MM.1S (cell line): Measurements from ENCODE around the gene CCDC192.
"Not testable (repeated sequence)": the region's sequence is repeated elsewhere in the genome, so short reads cannot be mapped to it uniquely, and the experiment has no call there.

ENCODE experiments used
- DNase-seq: peaks from one replicate; pipeline ENCODE4 v3.0.0-alpha.2; 2015
- H2AFZ ChIP-seq: fragments of 300-600 bp; sonication (generic); 2 replicates; pipeline ENCODE4 v1.6.0; 2016; ENCODE audit warnings: antibody characterized with exemption, low read length
- H3F3A ChIP-seq: fragments of 300-600 bp; sonication (generic); 2 replicates; pipeline ENCODE4 v1.6.1; 2016; ENCODE audit warnings: mild to moderate bottlenecking, antibody characterized with exemption, low read length, moderate library complexity, mixed read lengths; ENCODE audit not compliant: insufficient read depth
- H3K27ac ChIP-seq: fragments of 300-600 bp; sonication (generic); 2 replicates; pipeline ENCODE4 v1.5.1; 2016; ENCODE audit warnings: mild to moderate bottlenecking, low read length
- H3K27me3 ChIP-seq: fragments of 300-600 bp; sonication (generic); replicated peaks from 2 replicates; pipeline ENCODE4 v1.6.0; 2016; ENCODE audit warnings: low read length; ENCODE audit not compliant: insufficient read depth
- H3K36me3 ChIP-seq: fragments of 300-600 bp; sonication (generic); replicated peaks from 2 replicates; pipeline ENCODE4 v1.6.1; 2016; ENCODE audit warnings: mild to moderate bottlenecking, low read length, mixed read lengths; ENCODE audit not compliant: insufficient read depth
- H3K4me1 ChIP-seq: fragments of 300-600 bp; sonication (generic); 2 replicates; pipeline ENCODE4 v1.6.1; 2016; ENCODE audit warnings: low read length, mixed read lengths
- H3K4me2 ChIP-seq: fragments of 300-600 bp; sonication (generic); 2 replicates; pipeline ENCODE4 v1.6.0; 2016; ENCODE audit warnings: low read depth, low read length
- H3K4me3 ChIP-seq: fragments of 300-600 bp; sonication (generic); 2 replicates; pipeline ENCODE4 v1.5.1; 2016; ENCODE audit warnings: low read length, mixed read lengths
- H3K79me2 ChIP-seq: fragments of 300-600 bp; sonication (generic); 2 replicates; pipeline ENCODE4 v1.6.1; 2016; ENCODE audit warnings: mixed run types, low read length, mixed read lengths
- H3K9ac ChIP-seq: fragments of 300-600 bp; sonication (generic); 2 replicates; pipeline ENCODE4 v1.6.1; 2016; ENCODE audit warnings: low read length, mixed read lengths
- H3K9me2 ChIP-seq: fragments of 300-600 bp; sonication (generic); replicated peaks from 2 replicates; pipeline ENCODE4 v1.6.1; 2016; ENCODE audit warnings: mild to moderate bottlenecking, low read length, mixed read lengths; ENCODE audit not compliant: insufficient read depth
- H3K9me3 ChIP-seq: fragments of 300-600 bp; sonication (generic); replicated peaks from 2 replicates; pipeline ENCODE4 v1.6.1; 2016; ENCODE audit warnings: mild to moderate bottlenecking, low read length, mixed read lengths; ENCODE audit not compliant: insufficient read depth
- H4K20me1 ChIP-seq: fragments of 300-600 bp; sonication (generic); 2 replicates; pipeline ENCODE4 v1.6.1; 2016; ENCODE audit warnings: mild to moderate bottlenecking, low read length, moderate library complexity, mixed read lengths; ENCODE audit not compliant: insufficient read depth
- CTCF ChIP-seq: fragments of 300-600 bp; sonication (generic); IDR thresholded peaks from 2 replicates; pipeline ENCODE4 v1.5.1; 2016; ENCODE audit warnings: antibody characterized with exemption, low read length, mixed read lengths
- EZH2 ChIP-seq: fragments of 300-600 bp; sonication (generic); optimal IDR thresholded peaks from 2 replicates; pipeline ENCODE3; 2017; ENCODE audit warnings: low read depth, mild to moderate bottlenecking, antibody characterized with exemption, low read length, mixed read lengths
- EZH2phosphoT487 ChIP-seq: fragments of 300-600 bp; sonication (generic); IDR thresholded peaks from 2 replicates; pipeline ENCODE4 v1.6.1; 2018; ENCODE audit warnings: antibody characterized with exemption, low read length

Gene CCDC192

DNA sequence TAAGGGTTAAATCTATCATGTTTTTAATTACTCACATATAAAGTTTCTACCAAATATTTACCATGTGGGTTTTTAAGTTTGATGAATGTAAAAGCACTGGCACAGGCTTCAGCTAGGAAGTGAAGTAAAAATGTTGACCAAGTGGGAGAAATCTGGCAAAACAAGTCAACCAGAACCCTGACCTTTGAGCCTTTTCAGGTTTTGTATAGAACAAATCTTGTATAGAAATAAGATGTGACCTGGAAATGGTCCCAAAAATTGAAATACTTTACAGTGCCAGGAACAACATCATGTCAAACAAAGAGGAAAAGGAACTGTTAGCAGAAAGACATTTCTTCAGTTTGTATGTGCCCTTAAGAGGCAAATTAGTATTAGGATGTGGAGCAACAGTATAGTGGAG lies 137.6 kb downstream of the CCDC192 start:
- no peak overlapping the region for H3K4me2 ChIP-seq
- no peak overlapping the region for H2AFZ ChIP-seq
- H3K9ac ChIP-seq, result no peak overlapping the region
- H3K79me2 ChIP-seq, result no peaks in the 10 kb centered on the region
- H3K27ac ChIP-seq, result no peak overlapping the region
- no peaks in the 10 kb centered on the region for H3K9me2 ChIP-seq
- H3K27me3 ChIP-seq, result no peaks in the 10 kb centered on the region
- TF ChIP-seq CTCF (no peak), EZH2 (no peak), EZH2phosphoT487 (no peak)
- no peaks in the 10 kb centered on the region for H3F3A ChIP-seq
- DNase-seq, result no peak
- no peaks in the 10 kb centered on the region for H3K4me1 ChIP-seq
- no peaks in the 10 kb centered on the region for H3K36me3 ChIP-seq
- no peak overlapping the region for H3K4me3 ChIP-seq
- H3K9me3 ChIP-seq, result no peaks in the 10 kb centered on the region
- no peaks in the 10 kb centered on the region for H4K20me1 ChIP-seq

DNA sequence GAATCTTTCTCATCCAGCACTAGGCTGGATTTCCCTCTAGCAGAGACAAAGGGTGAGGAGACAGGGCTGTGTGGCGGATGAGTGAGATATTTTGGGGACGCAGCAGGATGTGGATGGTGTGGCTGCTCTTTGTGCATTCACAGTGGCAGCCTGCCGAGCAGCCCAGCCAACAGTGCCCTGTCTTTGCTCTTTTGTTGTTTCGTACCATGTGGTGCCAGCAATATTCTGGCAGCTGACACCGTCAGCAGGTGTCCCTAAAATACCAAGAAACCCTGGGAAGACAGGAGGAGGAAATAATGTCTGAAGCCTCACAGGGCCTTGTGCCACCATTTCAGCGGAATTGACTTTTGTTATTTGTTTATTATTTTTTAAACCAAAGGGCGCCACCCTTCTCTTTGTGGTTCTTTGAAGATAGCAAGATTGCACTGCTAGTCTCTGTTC lies 141.4 kb downstream of the CCDC192 start:
- DNase-seq, result no peak
- Histone ChIP-seq H3K9ac (no peak overlapping the region), H3K9me2 (no peaks in the 10 kb centered on the region), H4K20me1 (no peaks in the 10 kb centered on the region), H3K4me2 (no peak overlapping the region), H2AFZ (no peak overlapping the region), H3K9me3 (no peaks in the 10 kb centered on the region), H3K27me3 (no peaks in the 10 kb centered on the region), H3K4me3 (no peak overlapping the region), H3K36me3 (no peaks in the 10 kb centered on the region), H3K4me1 (no peaks in the 10 kb centered on the region), H3F3A (no peaks in the 10 kb centered on the region), H3K79me2 (no peaks in the 10 kb centered on the region), H3K27ac (no peak overlapping the region)
- TF ChIP-seq CTCF (no peak), EZH2 (no peak), EZH2phosphoT487 (no peak)

DNA sequence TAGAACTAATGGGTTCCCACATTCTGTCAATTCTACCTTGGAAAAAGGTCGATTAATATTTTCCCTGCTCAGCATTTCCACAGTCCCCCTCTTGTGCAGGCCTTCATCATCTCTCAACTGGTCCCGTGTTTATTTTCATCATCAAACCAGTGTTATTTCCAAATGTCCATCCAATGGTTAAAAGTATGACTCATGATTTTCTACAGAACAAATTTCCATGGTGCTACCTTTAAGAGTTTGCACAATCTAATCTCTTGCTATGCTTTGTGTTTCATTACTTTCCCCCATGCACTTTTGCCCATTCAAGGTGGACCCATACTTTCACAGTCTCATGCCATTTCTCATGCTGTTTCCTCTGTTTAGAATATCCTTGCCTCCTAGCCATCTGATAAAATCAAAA lies 143.7 kb downstream of the CCDC192 start:
- Histone ChIP-seq H2AFZ (no peak overlapping the region), H3K36me3 (no peaks in the 10 kb centered on the region), H3K4me2 (no peak overlapping the region), H3K4me3 (no peak overlapping the region), H4K20me1 (no peaks in the 10 kb centered on the region), H3K4me1 (no peaks in the 10 kb centered on the region), H3K27me3 (no peaks in the 10 kb centered on the region), H3K79me2 (no peaks in the 10 kb centered on the region), H3K9me2 (no peaks in the 10 kb centered on the region), H3F3A (no peaks in the 10 kb centered on the region), H3K9me3 (no peaks in the 10 kb centered on the region), H3K27ac (no peak overlapping the region), H3K9ac (no peak overlapping the region)
- TF ChIP-seq EZH2phosphoT487, result no peak
- TF ChIP-seq EZH2, result no peak
- TF ChIP-seq CTCF, result no peak
- DNase-seq, result no peak

DNA sequence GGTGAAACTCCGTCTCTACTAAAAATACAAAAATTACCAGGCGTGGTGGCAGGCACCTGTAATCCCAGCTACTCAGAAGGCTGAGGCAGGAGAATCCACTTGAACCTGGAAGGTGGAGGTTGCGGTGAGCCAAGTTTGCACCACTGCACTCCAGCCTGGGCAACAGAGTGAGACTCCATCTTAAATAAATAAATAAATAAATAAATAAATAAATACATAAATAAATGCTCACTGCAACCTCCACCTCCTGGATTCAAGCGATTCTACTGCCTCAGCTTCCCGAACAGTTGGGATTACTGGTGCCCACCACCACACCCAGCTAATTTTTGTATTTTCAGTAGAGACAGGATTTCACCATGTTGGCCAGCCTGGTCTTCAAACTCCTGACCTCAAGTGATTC lies 144.4 kb downstream of the CCDC192 start:
- H3K4me3 ChIP-seq, H3K4me2 ChIP-seq, H2AFZ ChIP-seq, H3K9ac ChIP-seq, DNase-seq, H3K27ac ChIP-seq, H3F3A ChIP-seq, H3K79me2 ChIP-seq, H3K4me1 ChIP-seq, H3K36me3 ChIP-seq, H3K9me2 ChIP-seq, H3K9me3 ChIP-seq, H4K20me1 ChIP-seq, H3K27me3 ChIP-seq: not testable (repeated sequence)
